ENCODE measurements around the gene MTMR2.

MTMR2 gene

GRCh38 chr11:95833378-95833777 lies 90.5 kb downstream of the MTMR2 start:
- H3K4me3 ChIP-seq (ENCODE audit: low read depth, low read length): no peak overlapping the region
- TF ChIP-seq CTCF (IDR thresholded peaks at IDR 0.05; ENCODE audit: insufficient read depth, low read length, missing control alignments): no peak
- ChIA-PET POLR2A (no interaction called here), CTCF (interaction anchor here (0.7 to 6.1 kb wide), 8 partner anchors 11 to 561 kb away, joined by 3 to 47 read pairs (median 7); partner anchors contain the start of gene MAML2)
- DNase-seq (ENCODE audit: low read depth, low spot score): no peak

GRCh38 chr11:95832763-95833162 lies 91.1 kb downstream of the MTMR2 start:
- POLR2A ChIA-PET: no interaction called here
- no peak overlapping the region for H3K4me3 ChIP-seq (ENCODE audit: low read depth, low read length)
- CTCF ChIA-PET: interaction anchor here (0.8 to 6.1 kb wide), 7 partner anchors 10 to 561 kb away, joined by 3 to 47 read pairs (median 10); partner anchors contain the start of genes FAM76B and MAML2
- no peak for TF ChIP-seq CTCF (IDR thresholded peaks at IDR 0.05; ENCODE audit: insufficient read depth, low read length, missing control alignments)
- DNase-seq (ENCODE audit: low read depth, low spot score): no peak

- POLR2A ChIA-PET: no interaction called here
- no peak for TF ChIP-seq CTCF (IDR thresholded peaks at IDR 0.05; ENCODE audit: insufficient read depth, low read length, missing control alignments)
- H3K4me3 ChIP-seq (ENCODE audit: low read depth, low read length): no peak overlapping the region
- peak; percentile 63 for DNase-seq (ENCODE audit: low read depth, low spot score)
- CTCF ChIA-PET: interaction anchor here (1.3 to 6.1 kb wide), 3 partner anchors 17 to 511 kb away, joined by 3 to 47 read pairs (median 10); partner anchors contain the start of gene MAML2
Observed at GRCh38 chr11:95831198-95831883, 92.6 kb downstream of the MTMR2 start.

- TF ChIP-seq CTCF (IDR thresholded peaks at IDR 0.05; ENCODE audit: insufficient read depth, low read length, missing control alignments): no peak
- H3K4me3 ChIP-seq (ENCODE audit: low read depth, low read length): no peak overlapping the region
- ChIA-PET POLR2A (no interaction called here), CTCF (interaction anchor here (0.7 to 1.3 kb wide), 3 partner anchors 20 to 585 kb away, joined by 3 read pairs; partner anchors contain the start of gene MAML2)
- DNase-seq (ENCODE audit: low read depth, low spot score): no peak
Observed at GRCh38 chr11:95829580-95830259, 94.2 kb downstream of the MTMR2 start.

GRCh38 chr11:95827696-95828095 lies 96.2 kb downstream of the MTMR2 start:
- DNase-seq (ENCODE audit: low read depth, low spot score): no peak
- ChIA-PET CTCF (interaction anchor here (1.1 to 1.3 kb wide), 2 partner anchors 8 to 39 kb away, joined by 4 to 5 read pairs; no protein-coding TSS in a partner anchor), POLR2A (no interaction called here)
- no peak overlapping the region for H3K4me3 ChIP-seq (ENCODE audit: low read depth, low read length)
- TF ChIP-seq CTCF (IDR thresholded peaks at IDR 0.05; ENCODE audit: insufficient read depth, low read length, missing control alignments): no peak

GRCh38 chr11:95821640-95822039 lies 102.3 kb downstream of the MTMR2 start:
- DNase-seq (ENCODE audit: low read depth, low spot score): no peak
- H3K4me3 ChIP-seq (ENCODE audit: low read depth, low read length): no peak overlapping the region
- TF ChIP-seq CTCF (IDR thresholded peaks at IDR 0.05; ENCODE audit: insufficient read depth, low read length, missing control alignments): no peak
- ChIA-PET CTCF (interaction anchor here (4.7 kb wide), 1 partner anchor 13 kb away, joined by 33 read pairs; no protein-coding TSS in a partner anchor), POLR2A (no interaction called here)
